Measurements from ENCODE around the gene TAAR8.

DNA sequence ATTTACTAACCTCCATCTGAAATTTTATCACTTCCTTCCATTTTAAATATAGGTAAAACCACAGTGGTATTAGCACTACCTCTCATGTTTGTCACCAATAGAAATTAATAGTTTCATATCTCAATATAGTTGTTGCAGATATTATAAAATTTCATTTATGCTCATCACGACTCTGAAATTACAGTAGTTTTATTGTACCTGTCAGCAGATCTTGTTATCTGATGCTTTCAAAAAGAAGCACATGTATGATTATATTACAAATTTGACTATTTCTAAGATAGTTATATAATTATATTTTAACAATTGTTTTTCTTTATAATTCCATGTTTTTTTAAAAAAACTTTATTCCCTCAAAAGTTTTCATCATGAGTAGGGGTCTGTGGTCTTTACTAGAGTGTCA, 32.2 kb downstream of the TAAR8 start:
- TF ChIP-seq, protein P1, sequence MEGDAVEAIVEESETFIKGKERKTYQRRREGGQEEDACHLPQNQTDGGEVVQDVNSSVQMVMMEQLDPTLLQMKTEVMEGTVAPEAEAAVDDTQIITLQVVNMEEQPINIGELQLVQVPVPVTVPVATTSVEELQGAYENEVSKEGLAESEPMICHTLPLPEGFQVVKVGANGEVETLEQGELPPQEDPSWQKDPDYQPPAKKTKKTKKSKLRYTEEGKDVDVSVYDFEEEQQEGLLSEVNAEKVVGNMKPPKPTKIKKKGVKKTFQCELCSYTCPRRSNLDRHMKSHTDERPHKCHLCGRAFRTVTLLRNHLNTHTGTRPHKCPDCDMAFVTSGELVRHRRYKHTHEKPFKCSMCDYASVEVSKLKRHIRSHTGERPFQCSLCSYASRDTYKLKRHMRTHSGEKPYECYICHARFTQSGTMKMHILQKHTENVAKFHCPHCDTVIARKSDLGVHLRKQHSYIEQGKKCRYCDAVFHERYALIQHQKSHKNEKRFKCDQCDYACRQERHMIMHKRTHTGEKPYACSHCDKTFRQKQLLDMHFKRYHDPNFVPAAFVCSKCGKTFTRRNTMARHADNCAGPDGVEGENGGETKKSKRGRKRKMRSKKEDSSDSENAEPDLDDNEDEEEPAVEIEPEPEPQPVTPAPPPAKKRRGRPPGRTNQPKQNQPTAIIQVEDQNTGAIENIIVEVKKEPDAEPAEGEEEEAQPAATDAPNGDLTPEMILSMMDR (IDR thresholded peaks at IDR 0.05): no peak
- TF ChIP-seq POLR2AphosphoS5 (IDR thresholded peaks at IDR 0.05): no peak
